Mesenchymal stem cell (in vitro differentiated cells and primary cell): ENCODE measurements around the gene MORC2.
A peak's percentile ranks its signal among the peaks of the same experiment; 100 is the strongest.

Experiments
- DNase-seq: peaks from one replicate; pipeline ENCODE4 v3.0.0-alpha.2; 2013
- H2AFZ ChIP-seq: one replicate; pipeline ENCODE4 v1.6.1; 2013; ENCODE audit warnings: low read depth, mild to moderate bottlenecking, control low read depth, inconsistent platforms, low read length, moderate library complexity
- H2AK5ac ChIP-seq: 2 replicates; pipeline ENCODE4 v1.6.1; 2013; ENCODE audit warnings: low read length, moderate library complexity, mild to moderate bottlenecking, inconsistent platforms; ENCODE audit not compliant: severe bottlenecking
- H2BK120ac ChIP-seq: one replicate; pipeline ENCODE4 v1.6.1; 2013; ENCODE audit warnings: low read depth, mild to moderate bottlenecking, inconsistent platforms, low read length, moderate library complexity
- H2BK12ac ChIP-seq, 2 experiments: one replicate each; pipeline ENCODE4 v1.6.1; 2013; ENCODE audit warnings: inconsistent platforms in 2 of 2, low read length in 2 of 2, mild to moderate bottlenecking in 2 of 2, moderate library complexity in 2 of 2, control low read depth in 1 of 2
- H2BK15ac ChIP-seq: one replicate; pipeline ENCODE4 v1.6.1; 2013; ENCODE audit warnings: mild to moderate bottlenecking, low read depth, inconsistent platforms; ENCODE audit not compliant: poor library complexity, severe bottlenecking
- H2BK5ac ChIP-seq: 2 replicates; pipeline ENCODE4 v1.6.1; 2013; ENCODE audit warnings: low read depth, mild to moderate bottlenecking, low read length, control low read depth, inconsistent platforms; ENCODE audit not compliant: poor library complexity, severe bottlenecking
- H3K14ac ChIP-seq, 2 experiments: one replicate each; pipeline ENCODE4 v1.6.1; 2013; ENCODE audit warnings: inconsistent platforms in 2 of 2, low read length in 2 of 2, control low read depth in 1 of 2, mild to moderate bottlenecking in 1 of 2, moderate library complexity in 1 of 2
- H3K18ac ChIP-seq, 2 experiments: one replicate each; pipeline ENCODE4 v1.6.1; 2013; ENCODE audit warnings: inconsistent platforms in 2 of 2, low read length in 2 of 2, control low read depth in 1 of 2, low read depth in 1 of 2, mild to moderate bottlenecking in 1 of 2
- H3K23ac ChIP-seq, 2 experiments: one replicate each; pipeline ENCODE4 v1.6.1; 2013; ENCODE audit warnings: inconsistent platforms in 2 of 2, low read length in 2 of 2, mild to moderate bottlenecking in 2 of 2, moderate library complexity in 2 of 2, control low read depth in 1 of 2
- H3K27ac ChIP-seq: 2 replicates; pipeline ENCODE4 v1.5.1; 2013; ENCODE audit warnings: mild to moderate bottlenecking, moderate library complexity, low read length, control low read depth, inconsistent platforms; ENCODE audit not compliant: poor library complexity, severe bottlenecking
- H3K27me3 ChIP-seq, 2 experiments: 2 replicates each; pipeline versions ENCODE4 v1.6.1 to v1.7.0; 2013; ENCODE audit warnings: low read length in 2 of 2, mild to moderate bottlenecking in 2 of 2, moderate library complexity in 2 of 2, control low read depth in 1 of 2, inconsistent platforms in 1 of 2; ENCODE audit not compliant: control insufficient read depth in 1 of 2, insufficient read depth in 1 of 2
- H3K36me3 ChIP-seq, 2 experiments: 2 replicates each; pipeline versions ENCODE4 v1.6.1 to v1.7.0; 2013; ENCODE audit warnings: low read length in 2 of 2, control low read depth in 1 of 2, inconsistent platforms in 1 of 2, low read depth in 1 of 2, mild to moderate bottlenecking in 1 of 2; ENCODE audit not compliant: insufficient read depth in 2 of 2, control insufficient read depth in 1 of 2
- H3K4ac ChIP-seq, 2 experiments: one replicate each; pipeline ENCODE4 v1.6.1; 2013; ENCODE audit warnings: inconsistent platforms in 2 of 2, low read length in 2 of 2, mild to moderate bottlenecking in 2 of 2, moderate library complexity in 2 of 2, control low read depth in 1 of 2, low read depth in 1 of 2
- H3K4me1 ChIP-seq: 2 replicates; pipeline ENCODE4 v1.6.1; 2013; ENCODE audit warnings: low read depth, low read length, control low read depth; ENCODE audit not compliant: control insufficient read depth, insufficient read depth
- H3K4me2 ChIP-seq: 2 replicates; pipeline ENCODE4 v1.6.1; 2013; ENCODE audit warnings: low read length, mild to moderate bottlenecking, inconsistent platforms; ENCODE audit not compliant: poor library complexity, severe bottlenecking
- H3K4me3 ChIP-seq, 2 experiments: 2 replicates each; pipeline versions ENCODE4 v1.5.1 to v1.7.0; 2013; ENCODE audit warnings: low read length in 2 of 2, mild to moderate bottlenecking in 2 of 2, control low read depth in 1 of 2, low read depth in 1 of 2; ENCODE audit not compliant: insufficient read depth in 1 of 2
- H3K79me1 ChIP-seq: replicated peaks from 2 replicates; pipeline ENCODE4 v1.6.1; 2013; ENCODE audit warnings: mild to moderate bottlenecking, control low read depth, low read length, inconsistent platforms; ENCODE audit not compliant: poor library complexity, severe bottlenecking
- H3K9ac ChIP-seq: 2 replicates; pipeline ENCODE4 v1.7.0; 2013; ENCODE audit warnings: mild to moderate bottlenecking, low read length, moderate library complexity
- H3K9me3 ChIP-seq: 2 replicates; pipeline ENCODE4 v1.7.0; 2013; ENCODE audit warnings: mild to moderate bottlenecking, low read length; ENCODE audit not compliant: control insufficient read depth
- H4K8ac ChIP-seq: one replicate; pipeline ENCODE4 v1.6.1; 2013; ENCODE audit warnings: inconsistent platforms, mild to moderate bottlenecking, low read length, moderate library complexity
- H4K91ac ChIP-seq: one replicate; pipeline ENCODE4 v1.6.1; 2013; ENCODE audit warnings: mild to moderate bottlenecking, low read length, inconsistent platforms
- WGBS: methylation state at CpG from one replicate; pipeline ENCODE4 v1.1.7; 2013; ENCODE audit warnings: mixed read lengths; 5-methylcytosine and 5-hydroxymethylcytosine counted together

The MORC2 gene

DNA sequence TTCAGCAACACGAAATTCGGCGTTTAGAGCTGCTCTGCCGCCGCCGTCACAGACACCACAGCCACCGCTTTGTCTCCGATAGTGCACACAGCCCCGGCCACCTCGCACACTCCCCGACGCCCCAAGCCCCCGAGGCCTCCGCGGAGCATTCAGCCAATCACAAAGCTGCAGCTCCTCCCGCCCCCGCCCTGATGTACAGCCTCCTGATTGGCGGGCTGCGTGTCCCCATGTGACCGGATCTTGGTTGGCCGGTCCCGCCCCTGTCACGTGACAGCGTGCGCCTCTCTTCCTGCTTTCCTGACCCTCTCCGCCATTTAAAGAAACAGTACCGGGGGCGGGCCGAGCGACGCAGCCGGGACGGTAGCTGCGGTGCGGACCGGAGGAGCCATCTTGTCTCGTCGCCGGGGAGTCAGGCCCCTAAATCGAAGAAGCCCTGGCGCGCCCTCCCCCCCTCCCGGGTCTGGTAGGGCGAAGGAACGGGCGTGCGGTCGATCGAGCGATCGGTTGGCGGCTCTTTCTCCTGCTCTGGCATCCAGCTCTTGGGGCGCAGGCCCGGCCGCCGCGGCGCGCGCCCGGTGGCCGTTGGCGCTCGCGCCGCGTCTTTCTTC lies 454 bp upstream of the MORC2 start, which contains the start of gene TUG1:
TUG1 (plus strand) TSS at position 342 of the 608 bp plus-strand sequence.
- H3K23ac ChIP-seq, result peak within 1 kb of the TSS in 1 of 2 experiments; percentile 96
- H3K27ac ChIP-seq, result peak within 1 kb of the TSS; percentile 94
- H2AK5ac ChIP-seq, result peak within 1 kb of the TSS; percentile 90
- peak within 1 kb of the TSS; percentile 72 for H2AFZ ChIP-seq
- H3K36me3 ChIP-seq, result peaks cover 8 to 46% of the 10 kb centered on the region in 2 experiments
- H3K79me1 ChIP-seq, result peaks cover 6% of the 10 kb centered on the region
- peak; percentile 99 for DNase-seq
- peak within 1 kb of the TSS; percentile 67 to 97 for H3K4ac ChIP-seq
- H4K91ac ChIP-seq, result peak within 1 kb of the TSS; percentile 89
- peak within 1 kb of the TSS; percentile 93 for H3K9ac ChIP-seq
- H3K4me2 ChIP-seq, result peak within 1 kb of the TSS; percentile 93
- peak within 1 kb of the TSS; percentile 88 for H2BK5ac ChIP-seq
- peak within 1 kb of the TSS; percentile 93 for H2BK15ac ChIP-seq
- peak within 1 kb of the TSS; percentile 71 to 78 for H2BK12ac ChIP-seq
- peak within 1 kb of the TSS; percentile 36 to 87 for H3K14ac ChIP-seq
- H3K27me3 ChIP-seq, result no peaks in the 10 kb centered on the region
- peak within 1 kb of the TSS; percentile 98 to 99 for H3K18ac ChIP-seq
- H3K4me3 ChIP-seq, result peak within 1 kb of the TSS; percentile 85
- peaks cover 16% of the 10 kb centered on the region for H3K9me3 ChIP-seq
- peak within 1 kb of the TSS; percentile 92 for H2BK120ac ChIP-seq
- peaks cover 5% of the 10 kb centered on the region for H3K4me1 ChIP-seq
- WGBS, result 0% methylated on average over 48 of the region's 67 CpGs
- peak within 1 kb of the TSS; percentile 96 for H4K8ac ChIP-seq

DNA sequence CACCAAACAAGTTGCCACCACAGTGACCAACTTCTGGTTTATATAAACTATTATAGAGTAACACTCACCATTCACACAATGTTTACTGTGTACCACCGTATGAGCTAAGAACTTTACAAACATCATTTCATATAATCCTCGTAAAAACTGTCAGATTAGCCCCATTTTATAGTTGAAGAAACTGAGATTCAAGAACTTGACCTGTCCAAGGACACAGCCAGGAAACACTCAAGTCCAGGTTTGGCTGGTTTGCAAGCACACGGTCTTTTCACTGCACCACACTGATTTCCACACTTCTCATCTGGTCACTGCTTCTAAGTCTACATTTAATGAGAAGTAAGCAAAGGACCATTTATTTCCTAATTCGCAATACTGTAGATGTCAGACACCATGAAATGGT lies 3.7 kb downstream of the MORC2 start:
- no peak overlapping the region for H2BK15ac ChIP-seq
- no peak for DNase-seq
- 88% methylated on average over 4 of the region's 4 CpGs for WGBS
- H4K91ac ChIP-seq, result no peak overlapping the region
- H3K23ac ChIP-seq, result no peak overlapping the region
- H3K14ac ChIP-seq, result no peak overlapping the region
- peaks cover 4 to 14% of the 10 kb centered on the region in 2 experiments for H3K36me3 ChIP-seq
- no peak overlapping the region for H3K27ac ChIP-seq
- H3K27me3 ChIP-seq, result no peaks in the 10 kb centered on the region
- no peak overlapping the region for H2BK12ac ChIP-seq
- no peak overlapping the region for H3K9ac ChIP-seq
- H3K4me1 ChIP-seq, result peaks cover 5% of the 10 kb centered on the region
- no peak overlapping the region for H3K4me2 ChIP-seq
- no peak overlapping the region for H3K4me3 ChIP-seq
- peaks cover 10% of the 10 kb centered on the region for H3K9me3 ChIP-seq
- H2BK120ac ChIP-seq, result no peak overlapping the region
- H3K18ac ChIP-seq, result no peak overlapping the region
- no peak overlapping the region for H2AK5ac ChIP-seq
- H3K4ac ChIP-seq, result no peak overlapping the region
- peaks cover 11% of the 10 kb centered on the region for H3K79me1 ChIP-seq
- H2BK5ac ChIP-seq, result no peak overlapping the region
- H2AFZ ChIP-seq, result no peak overlapping the region
- H4K8ac ChIP-seq, result no peak overlapping the region

DNA sequence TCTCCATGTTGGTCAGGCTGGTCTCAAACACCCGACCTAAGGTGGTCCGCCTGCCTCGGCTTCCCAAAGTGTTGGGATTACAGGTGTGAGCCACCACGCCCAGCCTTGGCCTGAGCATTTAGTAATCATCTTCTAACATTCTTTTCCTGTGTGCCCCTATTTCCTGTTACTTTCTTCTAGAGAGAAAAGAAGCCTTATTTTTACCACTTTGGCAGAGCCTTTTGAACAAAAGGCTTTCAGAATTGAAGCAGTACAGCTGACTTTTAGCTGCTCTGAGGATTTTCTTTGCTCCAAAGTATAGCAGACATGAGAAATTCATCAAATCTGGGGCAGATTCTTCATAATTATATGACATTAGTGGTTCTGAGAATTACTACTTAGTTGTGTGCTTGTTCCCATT lies 13.4 kb downstream of the MORC2 start:
- no peaks in the 10 kb centered on the region for H3K4me1 ChIP-seq
- H3K14ac ChIP-seq, result no peak overlapping the region
- H3K4ac ChIP-seq, result no peak overlapping the region
- DNase-seq, result no peak
- no peak overlapping the region for H3K18ac ChIP-seq
- no peak overlapping the region for H2AFZ ChIP-seq
- H3K9me3 ChIP-seq, result no peaks in the 10 kb centered on the region
- H3K4me3 ChIP-seq, result no peak overlapping the region
- WGBS, result 88% methylated on average over 4 of the region's 4 CpGs
- no peak overlapping the region for H3K9ac ChIP-seq
- no peak overlapping the region for H3K23ac ChIP-seq
- no peak overlapping the region for H2BK15ac ChIP-seq
- H3K79me1 ChIP-seq, result peaks cover 30% of the 10 kb centered on the region
- H3K27me3 ChIP-seq, result no peaks in the 10 kb centered on the region
- H2BK120ac ChIP-seq, result no peak overlapping the region
- no peak overlapping the region for H4K91ac ChIP-seq
- H2AK5ac ChIP-seq, result no peak overlapping the region
- no peak overlapping the region for H2BK5ac ChIP-seq
- peaks cover 10 to 77% of the 10 kb centered on the region in 2 experiments for H3K36me3 ChIP-seq
- H4K8ac ChIP-seq, result no peak overlapping the region
- no peak overlapping the region for H3K4me2 ChIP-seq
- H2BK12ac ChIP-seq, result no peak overlapping the region
- no peak overlapping the region for H3K27ac ChIP-seq

DNA sequence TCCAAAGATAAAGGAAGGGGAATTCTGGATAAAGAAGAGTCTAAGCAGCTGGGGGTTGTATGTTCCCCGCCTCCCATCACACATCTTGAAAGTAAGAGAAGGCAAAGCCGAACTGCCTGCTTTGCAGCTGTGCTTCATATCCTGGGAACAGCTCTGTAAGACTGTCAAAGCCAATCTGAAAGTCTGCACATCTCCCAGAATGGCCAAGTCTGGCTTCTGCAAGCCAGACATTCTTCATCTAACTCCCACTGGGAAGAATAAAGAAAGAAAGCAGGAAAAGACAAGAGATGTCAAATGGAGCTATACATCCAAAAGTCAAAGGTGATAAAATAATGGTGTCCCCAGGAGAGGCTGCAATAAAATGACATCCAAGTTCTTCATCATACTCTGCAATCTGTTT lies 15.4 kb downstream of the MORC2 start:
- no peak overlapping the region for H3K4me3 ChIP-seq
- H3K27ac ChIP-seq, result no peak overlapping the region
- H3K9me3 ChIP-seq, result no peaks in the 10 kb centered on the region
- H4K8ac ChIP-seq, result no peak overlapping the region
- no peak overlapping the region for H2BK120ac ChIP-seq
- H2BK15ac ChIP-seq, result no peak overlapping the region
- H3K18ac ChIP-seq, result no peak overlapping the region
- WGBS, result 100% methylated on average over 2 of the region's 2 CpGs
- H2AK5ac ChIP-seq, result no peak overlapping the region
- no peak overlapping the region for H3K4me2 ChIP-seq
- no peak overlapping the region for H3K14ac ChIP-seq
- peaks cover 29% of the 10 kb centered on the region for H3K79me1 ChIP-seq
- no peak overlapping the region for H3K9ac ChIP-seq
- no peak overlapping the region for H3K4ac ChIP-seq
- H3K27me3 ChIP-seq, result no peaks in the 10 kb centered on the region
- no peak overlapping the region for H3K23ac ChIP-seq
- H2AFZ ChIP-seq, result no peak overlapping the region
- no peak overlapping the region for H2BK12ac ChIP-seq
- H2BK5ac ChIP-seq, result no peak overlapping the region
- peaks cover 19 to 91% of the 10 kb centered on the region in 2 experiments for H3K36me3 ChIP-seq
- DNase-seq, result no peak
- H4K91ac ChIP-seq, result no peak overlapping the region
- H3K4me1 ChIP-seq, result no peaks in the 10 kb centered on the region
